Activated naive CD8-positive, alpha-beta T cell treated with anti-CD3 and anti-CD28 coated beads for 36 hours (primary cell): Measurements from ENCODE around the gene MYO1F. TPM values are rescaled to one million over a fixed set of nuclear protein-coding genes. Genes with fewer than 3 reads are reported as not detected.

Experiments used
- DNase-seq: peaks from one replicate; pipeline ENCODE4 v3.0.0; 2021
- H3K27ac Mint-ChIP-seq: one replicate; pipeline ENCODE4 v1.8.0; 2022; ENCODE audit warnings: mild to moderate bottlenecking, moderate library complexity, mixed read lengths
- H3K27me3 Mint-ChIP-seq: one replicate; pipeline ENCODE4 v1.8.0; 2022; ENCODE audit warnings: mild to moderate bottlenecking, mixed read lengths
- H3K36me3 Mint-ChIP-seq: one replicate; pipeline ENCODE4 v1.8.0; 2021; ENCODE audit warnings: mild to moderate bottlenecking, mixed read lengths
- H3K4me1 Mint-ChIP-seq: one replicate; pipeline ENCODE4 v1.8.0; 2021; ENCODE audit warnings: mixed read lengths
- H3K4me3 Mint-ChIP-seq: one replicate; pipeline ENCODE4 v1.8.0; 2022; ENCODE audit warnings: mild to moderate bottlenecking, moderate library complexity, mixed read lengths
- H3K9me3 Mint-ChIP-seq: one replicate; pipeline ENCODE4 v1.8.0; 2022; ENCODE audit warnings: mixed read lengths
- total RNA-seq, 2 experiments: library from RNA; stranded (reverse); gene quantifications; one replicate each; pipeline ENCODE4 v1.2.3, GENCODE V29; 2021

Gene MYO1F
- total RNA-seq, 2 experiments from 2014 or later, result 4.5 to 4.8 TPM

- DNase-seq, result peak; percentile 50
- Mint-ChIP-seq H3K9me3 (no peaks in the 10 kb centered on the region), H3K36me3 (peaks cover 8% of the 10 kb centered on the region), H3K27me3 (no peaks in the 10 kb centered on the region), H3K27ac (peak within 1 kb of the TSS; percentile 69), H3K4me3 (peak within 1 kb of the TSS; percentile 92), H3K4me1 (peaks cover 25% of the 10 kb centered on the region)
Observed at GRCh38 chr19:8610041-8610935, 33.0 kb upstream of the MYO1F start, which contains the start of gene ADAMTS10. TSS of gene ADAMTS10 (minus strand) at chr19:8610715. CDS start at chr19:8605710, 5,005 bp downstream.

- Mint-ChIP-seq H3K27ac (peak overlapping the region; percentile 69), H3K9me3 (peaks cover 2% of the 10 kb centered on the region), H3K4me1 (peaks cover 19% of the 10 kb centered on the region), H3K27me3 (no peaks in the 10 kb centered on the region), H3K36me3 (peaks cover 16% of the 10 kb centered on the region), H3K4me3 (peak overlapping the region; percentile 92)
- peak; percentile 25 for DNase-seq
Observed at GRCh38 chr19:8609279-8610040, 32.2 kb upstream of the MYO1F start.

- Mint-ChIP-seq H3K27ac (peak overlapping the region; percentile 34), H3K36me3 (peaks cover 17% of the 10 kb centered on the region), H3K27me3 (no peaks in the 10 kb centered on the region), H3K4me1 (peaks cover 19% of the 10 kb centered on the region), H3K4me3 (peak overlapping the region; percentile 63), H3K9me3 (peaks cover 2% of the 10 kb centered on the region)
- no peak for DNase-seq
Observed at GRCh38 chr19:8608941-8609278, 31.7 kb upstream of the MYO1F start.

- peaks cover 2% of the 10 kb centered on the region for H3K9me3 Mint-ChIP-seq
- no peak for DNase-seq
- H3K4me3 Mint-ChIP-seq, result no peak overlapping the region
- no peak overlapping the region for H3K27ac Mint-ChIP-seq
- H3K4me1 Mint-ChIP-seq, result peaks cover 15% of the 10 kb centered on the region
- H3K27me3 Mint-ChIP-seq, result no peaks in the 10 kb centered on the region
- peaks cover 20% of the 10 kb centered on the region for H3K36me3 Mint-ChIP-seq
Observed at GRCh38 chr19:8607386-8607785, 30.1 kb upstream of the MYO1F start.

GRCh38 chr19:8605514-8605913 is 28.3 kb upstream of the MYO1F start:
- DNase-seq, result no peak
- no peak overlapping the region for H3K27ac Mint-ChIP-seq
- H3K36me3 Mint-ChIP-seq, result peaks cover 23% of the 10 kb centered on the region
- peaks cover 2% of the 10 kb centered on the region for H3K9me3 Mint-ChIP-seq
- H3K27me3 Mint-ChIP-seq, result no peaks in the 10 kb centered on the region
- H3K4me3 Mint-ChIP-seq, result no peak overlapping the region
- peaks cover 10% of the 10 kb centered on the region for H3K4me1 Mint-ChIP-seq

- H3K9me3 Mint-ChIP-seq, result peaks cover 2% of the 10 kb centered on the region
- peaks cover 24% of the 10 kb centered on the region for H3K36me3 Mint-ChIP-seq
- no peaks in the 10 kb centered on the region for H3K4me1 Mint-ChIP-seq
- no peak overlapping the region for H3K27ac Mint-ChIP-seq
- no peak overlapping the region for H3K4me3 Mint-ChIP-seq
- H3K27me3 Mint-ChIP-seq, result no peaks in the 10 kb centered on the region
- DNase-seq, result no peak
Observed at GRCh38 chr19:8601796-8602195, 24.6 kb upstream of the MYO1F start.

GRCh38 chr19:8600816-8601215 is 23.6 kb upstream of the MYO1F start:
- no peaks in the 10 kb centered on the region for H3K27me3 Mint-ChIP-seq
- no peaks in the 10 kb centered on the region for H3K4me1 Mint-ChIP-seq
- peaks cover 19% of the 10 kb centered on the region for H3K36me3 Mint-ChIP-seq
- H3K4me3 Mint-ChIP-seq, result no peak overlapping the region
- no peak overlapping the region for H3K27ac Mint-ChIP-seq
- no peak for DNase-seq
- H3K9me3 Mint-ChIP-seq, result peaks cover 2% of the 10 kb centered on the region

GRCh38 chr19:8600064-8600463 is 22.8 kb upstream of the MYO1F start:
- no peak overlapping the region for H3K4me3 Mint-ChIP-seq
- peaks cover 15% of the 10 kb centered on the region for H3K36me3 Mint-ChIP-seq
- H3K9me3 Mint-ChIP-seq, result peaks cover 2% of the 10 kb centered on the region
- DNase-seq, result no peak
- H3K27ac Mint-ChIP-seq, result no peak overlapping the region
- peaks cover 3% of the 10 kb centered on the region for H3K4me1 Mint-ChIP-seq
- no peaks in the 10 kb centered on the region for H3K27me3 Mint-ChIP-seq

GRCh38 chr19:8596168-8596567 is 18.9 kb upstream of the MYO1F start:
- H3K27me3 Mint-ChIP-seq, result peaks cover 3% of the 10 kb centered on the region
- peaks cover 15% of the 10 kb centered on the region for H3K4me1 Mint-ChIP-seq
- no peak overlapping the region for H3K27ac Mint-ChIP-seq
- peaks cover 13% of the 10 kb centered on the region for H3K9me3 Mint-ChIP-seq
- peaks cover 14% of the 10 kb centered on the region for H3K36me3 Mint-ChIP-seq
- no peak overlapping the region for H3K4me3 Mint-ChIP-seq
- DNase-seq, result no peak

GRCh38 chr19:8595651-8596050 is 18.4 kb upstream of the MYO1F start:
- H3K27me3 Mint-ChIP-seq, result peaks cover 3% of the 10 kb centered on the region
- H3K27ac Mint-ChIP-seq, result no peak overlapping the region
- peaks cover 13% of the 10 kb centered on the region for H3K9me3 Mint-ChIP-seq
- DNase-seq, result no peak
- H3K36me3 Mint-ChIP-seq, result peaks cover 14% of the 10 kb centered on the region
- H3K4me3 Mint-ChIP-seq, result no peak overlapping the region
- H3K4me1 Mint-ChIP-seq, result peaks cover 15% of the 10 kb centered on the region

- H3K27me3 Mint-ChIP-seq, result peaks cover 3% of the 10 kb centered on the region
- H3K4me3 Mint-ChIP-seq, result peak overlapping the region; percentile 32
- peaks cover 14% of the 10 kb centered on the region for H3K36me3 Mint-ChIP-seq
- H3K27ac Mint-ChIP-seq, result no peak overlapping the region
- peaks cover 15% of the 10 kb centered on the region for H3K4me1 Mint-ChIP-seq
- H3K9me3 Mint-ChIP-seq, result peaks cover 13% of the 10 kb centered on the region
- DNase-seq, result no peak
Observed at GRCh38 chr19:8593931-8594330, 16.7 kb upstream of the MYO1F start.

GRCh38 chr19:8592231-8593009 is 15.2 kb upstream of the MYO1F start:
- peak; percentile 94 for DNase-seq
- H3K27me3 Mint-ChIP-seq, result peaks cover 3% of the 10 kb centered on the region
- H3K36me3 Mint-ChIP-seq, result peaks cover 11% of the 10 kb centered on the region
- peaks cover 13% of the 10 kb centered on the region for H3K9me3 Mint-ChIP-seq
- no peak overlapping the region for H3K27ac Mint-ChIP-seq
- H3K4me3 Mint-ChIP-seq, result peak overlapping the region; percentile 81
- peaks cover 15% of the 10 kb centered on the region for H3K4me1 Mint-ChIP-seq

GRCh38 chr19:8589177-8589714 is 12.0 kb upstream of the MYO1F start:
- Mint-ChIP-seq H3K4me3 (no peak overlapping the region), H3K9me3 (peaks cover 10% of the 10 kb centered on the region), H3K27ac (no peak overlapping the region), H3K27me3 (peaks cover 3% of the 10 kb centered on the region), H3K4me1 (peaks cover 7% of the 10 kb centered on the region), H3K36me3 (peaks cover 8% of the 10 kb centered on the region)
- no peak for DNase-seq

- Mint-ChIP-seq H3K9me3 (no peaks in the 10 kb centered on the region), H3K4me1 (no peaks in the 10 kb centered on the region), H3K4me3 (no peak overlapping the region), H3K36me3 (no peaks in the 10 kb centered on the region), H3K27me3 (no peaks in the 10 kb centered on the region), H3K27ac (no peak overlapping the region)
- peak; percentile 50 for DNase-seq
Observed at GRCh38 chr19:8585894-8586750, 8.9 kb upstream of the MYO1F start.
